Uterus (tissue), 4 donors: ENCODE data around the gene RGS1. TPM values are rescaled to one million over a fixed set of nuclear protein-coding genes. Genes with fewer than 3 reads are reported as not detected.

Experiments used
- DNase-seq, 2 donors: peaks; one replicate each; pipeline ENCODE4 v3.0.0-alpha.2; 2019 to 2020
- H3K27ac ChIP-seq, 2 donors: fragments of 200-600 bp; sonication (generic); 1 replicate in 1 of 2; 2 replicates in 1 of 2; pipeline ENCODE4 v1.5.1; 2016 to 2018
- H3K27me3 ChIP-seq, 2 donors: fragments of 200-600 bp; sonication (generic); one replicate each; pipeline ENCODE4 v1.5.1; 2018 to 2019; ENCODE audit warnings: control low read depth in 1 of 2
- H3K36me3 ChIP-seq, 2 donors: fragments of 200-600 bp; sonication (generic); one replicate each; pipeline ENCODE4 v1.5.1; 2019; ENCODE audit warnings: control low read depth in 1 of 2
- H3K4me1 ChIP-seq, 2 donors: fragments of 200-600 bp; sonication (generic); one replicate each; pipeline ENCODE4 v1.5.1; 2018 to 2019; ENCODE audit warnings: control low read depth in 1 of 2
- H3K4me3 ChIP-seq, 2 donors: fragments of 200-600 bp; sonication (generic); 1 replicate in 1 of 2; 2 replicates in 1 of 2; pipeline ENCODE4 v1.5.1; 2018 to 2019; ENCODE audit warnings: mild to moderate bottlenecking in 1 of 2
- H3K9me3 ChIP-seq, 2 donors: fragments of 200-600 bp; sonication (generic); one replicate each; pipeline ENCODE4 v1.5.1; 2019; ENCODE audit warnings: control low read depth in 1 of 2
- CTCF ChIP-seq, 4 experiments: fragments of 200-600 bp in 2 of 4; fragments of 450-650 bp in 2 of 4; sonication (generic) in 2 of 4; IDR thresholded peaks; one replicate each; pipeline ENCODE4 v1.5.1; 2016 to 2019; ENCODE audit warnings: antibody characterized with exemption in 4 of 4, mild to moderate bottlenecking in 2 of 4, moderate library complexity in 1 of 4
- POLR2A ChIP-seq, 2 donors: fragments of 450-650 bp; IDR thresholded peaks; one replicate each; pipeline ENCODE4 v1.6.1; 2016; ENCODE audit warnings: antibody characterized with exemption in 2 of 2, mild to moderate bottlenecking in 1 of 2, moderate library complexity in 1 of 2
- intact Hi-C: fragments of 100-400 bp; cut with DNase I; formaldehyde crosslinking; loops from one replicate; pipeline ENCODE4 v1.15.1; 2023; ENCODE audit warnings: low total_unique reads
- total RNA-seq, 4 donors: library from RNA; depleted of rRNA in 3 of 4; stranded (reverse); fragments of >200 nt in 3 of 4; gene quantifications; one replicate each; pipeline versions ENCODE4 v1.1.0 to v1.2.4, GENCODE V29; 2014 to 2023
- donor health status: DM: yes; HTN: yes; CAD: no.

Gene RGS1
- total RNA-seq, 4 donors from 2014 or later: 10.7 to 31.5 (median 23.7) TPM

- intact Hi-C loops: no loop called here
- Histone ChIP-seq H3K4me1 (no peaks in the 10 kb centered on the region), H3K27me3 (no peaks in the 10 kb centered on the region)
Observed at GRCh38 chr1:192553741-192554140, 21.8 kb upstream of the RGS1 start.

GRCh38 chr1:192554904-192555303, 20.7 kb upstream of the RGS1 start:
- no peaks in the 10 kb centered on the region for H3K4me1 ChIP-seq
- no peaks in the 10 kb centered on the region for H3K9me3 ChIP-seq
- no peak for TF ChIP-seq CTCF (IDR thresholded peaks at IDR 0.05)
- TF ChIP-seq POLR2A (IDR thresholded peaks at IDR 0.05): no peak
- DNase-seq: no peak
- H3K4me3 ChIP-seq: no peak overlapping the region
- H3K27ac ChIP-seq: no peak overlapping the region
- no peaks in the 10 kb centered on the region for H3K27me3 ChIP-seq
- H3K36me3 ChIP-seq: no peaks in the 10 kb centered on the region
- intact Hi-C loops: no loop called here

More at GRCh38 chr1:192553741-192554140, 21.8 kb upstream of the RGS1 start:
- Histone ChIP-seq H3K9me3 (no peaks in the 10 kb centered on the region), H3K4me3 (no peak overlapping the region), H3K27ac (no peak overlapping the region), H3K36me3 (no peaks in the 10 kb centered on the region)
- TF ChIP-seq CTCF (IDR thresholded peaks at IDR 0.05) (no peak), POLR2A (IDR thresholded peaks at IDR 0.05) (no peak)
- no peak for DNase-seq

GRCh38 chr1:192555399-192555798, 20.2 kb upstream of the RGS1 start:
- Histone ChIP-seq H3K36me3 (no peaks in the 10 kb centered on the region), H3K27me3 (no peaks in the 10 kb centered on the region), H3K4me1 (no peaks in the 10 kb centered on the region), H3K27ac (no peak overlapping the region), H3K9me3 (no peaks in the 10 kb centered on the region), H3K4me3 (no peak overlapping the region)
- TF ChIP-seq CTCF (IDR thresholded peaks at IDR 0.05) (no peak), POLR2A (IDR thresholded peaks at IDR 0.05) (no peak)
- intact Hi-C loops: no loop called here
- DNase-seq: no peak

- Histone ChIP-seq H3K9me3 (no peaks in the 10 kb centered on the region), H3K4me3 (no peak overlapping the region), H3K27ac (peak overlapping the region in 1 of 2 donors; percentile 71), H3K36me3 (no peaks in the 10 kb centered on the region), H3K4me1 (no peaks in the 10 kb centered on the region), H3K27me3 (no peaks in the 10 kb centered on the region)
- intact Hi-C loops: no loop called here
- no peak for TF ChIP-seq POLR2A (IDR thresholded peaks at IDR 0.05)
- no peak for DNase-seq
Observed at GRCh38 chr1:192557841-192558595, 17.6 kb upstream of the RGS1 start.

GRCh38 chr1:192559115-192560006, 16.2 kb upstream of the RGS1 start:
- H3K4me1 ChIP-seq: no peaks in the 10 kb centered on the region
- H3K27me3 ChIP-seq: no peaks in the 10 kb centered on the region
- peak in 1 of 2 donors; percentile 21 for DNase-seq
- no peak for TF ChIP-seq CTCF (IDR thresholded peaks at IDR 0.05)
- intact Hi-C loops: no loop called here
- peak overlapping the region; percentile 56 to 71 for H3K27ac ChIP-seq
- no peak overlapping the region for H3K4me3 ChIP-seq
- no peaks in the 10 kb centered on the region for H3K9me3 ChIP-seq
- H3K36me3 ChIP-seq: no peaks in the 10 kb centered on the region
